Activated T-cell treated with anti-CD3 and anti-CD28 coated beads for 4 hours (primary cell): ENCODE results near the gene RUNX2.

ENCODE experiments used
- DNase-seq: peaks from one replicate; pipeline ENCODE4 v3.0.0-alpha.2; 2020

RUNX2 gene

GRCh38 chr6:45351667-45352066 is 23.5 kb downstream of the RUNX2 start:
- no peak for DNase-seq

- DNase-seq = no peak
Observed at GRCh38 chr6:45353654-45354053, 25.5 kb downstream of the RUNX2 start.

- no peak for DNase-seq
Observed at GRCh38 chr6:45364466-45364865, 36.3 kb downstream of the RUNX2 start.

GRCh38 chr6:45365036-45365435 is 36.9 kb downstream of the RUNX2 start:
- no peak for DNase-seq

- no peak for DNase-seq
Observed at GRCh38 chr6:45366534-45366933, 38.4 kb downstream of the RUNX2 start.

- DNase-seq = no peak
Observed at GRCh38 chr6:45367999-45368398, 39.9 kb downstream of the RUNX2 start.

- no peak for DNase-seq
Observed at GRCh38 chr6:45369870-45370269, 41.7 kb downstream of the RUNX2 start.

GRCh38 chr6:45371924-45372573 is 43.9 kb downstream of the RUNX2 start:
- no peak for DNase-seq

GRCh38 chr6:45375449-45375848 is 47.3 kb downstream of the RUNX2 start:
- DNase-seq = no peak

- no peak for DNase-seq
Observed at GRCh38 chr6:45376310-45377042, 48.3 kb downstream of the RUNX2 start.

GRCh38 chr6:45377043-45377553 is 49.0 kb downstream of the RUNX2 start:
- DNase-seq = peak; percentile 79

GRCh38 chr6:45377554-45378333 is 49.6 kb downstream of the RUNX2 start, which contains the start of gene SUPT3H:
TSS of gene SUPT3H (minus strand) at chr6:45377934.
- DNase-seq = peak; percentile 94

GRCh38 chr6:45378334-45378926 is 50.3 kb downstream of the RUNX2 start:
- DNase-seq = no peak

- no peak for DNase-seq
Observed at GRCh38 chr6:45382391-45382790, 54.3 kb downstream of the RUNX2 start.

- no peak for DNase-seq
Observed at GRCh38 chr6:45386501-45386900, 58.4 kb downstream of the RUNX2 start.

- no peak for DNase-seq
Observed at GRCh38 chr6:45387236-45387635, 59.1 kb downstream of the RUNX2 start.

- DNase-seq = no peak
Observed at GRCh38 chr6:45388328-45388727, 60.2 kb downstream of the RUNX2 start.

GRCh38 chr6:45394586-45395095 is 66.5 kb downstream of the RUNX2 start:
- no peak for DNase-seq

- DNase-seq = no peak
Observed at GRCh38 chr6:45398075-45398813, 70.1 kb downstream of the RUNX2 start.

- no peak for DNase-seq
Observed at GRCh38 chr6:45400021-45400420, 71.9 kb downstream of the RUNX2 start.

GRCh38 chr6:45411959-45412358 is 83.8 kb downstream of the RUNX2 start:
- DNase-seq = no peak

- no peak for DNase-seq
Observed at GRCh38 chr6:45415315-45415714, 87.2 kb downstream of the RUNX2 start.
